Ovary (tissue), 3 donors: ENCODE measurements around the gene KCNQ5.

Experiments used
- EP300 ChIP-seq: sonication (generic); formaldehyde crosslinking; IDR thresholded peaks from one replicate; pipeline ENCODE4 v1.6.1; 2017; ENCODE audit warnings: antibody characterized with exemption
- POLR2A ChIP-seq: fragments of 450-650 bp; IDR thresholded peaks from one replicate; pipeline ENCODE4 v1.6.1; 2017; ENCODE audit warnings: antibody characterized with exemption, mild to moderate bottlenecking, moderate library complexity
- TF ChIP-seq, protein P1 (sequence below), 3 donors: fragments of 450-650 bp in 2 of 3; fragments of 200-600 bp in 1 of 3; IDR thresholded peaks; one replicate each; pipeline versions ENCODE4 v1.5.1 to v1.8.0; 2016 to 2022; ENCODE audit warnings: antibody characterized with exemption in 3 of 3, mild to moderate bottlenecking in 1 of 3
- donor health status: DM: no; HTN: no; CAD: no.

DNA sequence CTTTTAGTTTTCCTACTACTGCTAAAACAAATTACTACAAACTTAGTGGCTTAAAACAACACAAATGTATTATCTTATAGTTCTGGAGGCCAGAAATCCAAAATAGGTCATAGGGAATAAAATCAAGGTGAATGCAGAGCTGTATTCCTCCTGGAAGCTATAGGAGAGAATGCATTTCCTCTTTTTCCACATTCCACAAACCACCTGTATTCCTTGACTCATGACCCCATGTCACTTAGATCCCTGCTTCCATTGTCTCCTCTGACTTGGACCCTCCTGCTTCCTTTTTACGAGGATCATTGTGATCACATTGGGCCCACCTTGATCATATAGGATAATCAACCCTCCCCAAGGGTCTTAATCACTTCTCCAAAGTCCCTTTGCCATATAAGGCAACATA lies 200.8 kb downstream of the KCNQ5 start:
- TF ChIP-seq POLR2A: no peak
- TF ChIP-seq, protein P1, sequence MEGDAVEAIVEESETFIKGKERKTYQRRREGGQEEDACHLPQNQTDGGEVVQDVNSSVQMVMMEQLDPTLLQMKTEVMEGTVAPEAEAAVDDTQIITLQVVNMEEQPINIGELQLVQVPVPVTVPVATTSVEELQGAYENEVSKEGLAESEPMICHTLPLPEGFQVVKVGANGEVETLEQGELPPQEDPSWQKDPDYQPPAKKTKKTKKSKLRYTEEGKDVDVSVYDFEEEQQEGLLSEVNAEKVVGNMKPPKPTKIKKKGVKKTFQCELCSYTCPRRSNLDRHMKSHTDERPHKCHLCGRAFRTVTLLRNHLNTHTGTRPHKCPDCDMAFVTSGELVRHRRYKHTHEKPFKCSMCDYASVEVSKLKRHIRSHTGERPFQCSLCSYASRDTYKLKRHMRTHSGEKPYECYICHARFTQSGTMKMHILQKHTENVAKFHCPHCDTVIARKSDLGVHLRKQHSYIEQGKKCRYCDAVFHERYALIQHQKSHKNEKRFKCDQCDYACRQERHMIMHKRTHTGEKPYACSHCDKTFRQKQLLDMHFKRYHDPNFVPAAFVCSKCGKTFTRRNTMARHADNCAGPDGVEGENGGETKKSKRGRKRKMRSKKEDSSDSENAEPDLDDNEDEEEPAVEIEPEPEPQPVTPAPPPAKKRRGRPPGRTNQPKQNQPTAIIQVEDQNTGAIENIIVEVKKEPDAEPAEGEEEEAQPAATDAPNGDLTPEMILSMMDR (IDR thresholded peaks at IDR 0.05): no peak
- no peak for TF ChIP-seq EP300
